ENCODE measurements around the gene DBT. TPM values are rescaled to one million over a fixed set of nuclear protein-coding genes. Genes with fewer than 3 reads are reported as not detected.

Gene DBT
- total RNA-seq, 1 donor from 2014 or later, result 11.6 TPM

GRCh38 chr1:100141192-100141591 is 108.4 kb downstream of the DBT start:
- ATAC-seq (ENCODE audit: low read depth) (no peak), DNase-seq (no peak)
- ChIA-PET POLR2A (no interaction called here), CTCF (no interaction called here)
- Mint-ChIP-seq H3K4me3 (no peak overlapping the region), H3K9me3 (no peaks in the 10 kb centered on the region), H3K4me1 (no peaks in the 10 kb centered on the region), H3K27ac (no peak overlapping the region), H3K27me3 (no peaks in the 10 kb centered on the region), H3K36me3 (ENCODE audit: low read depth) (peaks cover 78% of the 10 kb centered on the region)
- intact Hi-C loops (cut with micrococcal nuclease), result no loop called here
- TF ChIP-seq CTCF (IDR thresholded peaks at IDR 0.05), result no peak

DNA sequence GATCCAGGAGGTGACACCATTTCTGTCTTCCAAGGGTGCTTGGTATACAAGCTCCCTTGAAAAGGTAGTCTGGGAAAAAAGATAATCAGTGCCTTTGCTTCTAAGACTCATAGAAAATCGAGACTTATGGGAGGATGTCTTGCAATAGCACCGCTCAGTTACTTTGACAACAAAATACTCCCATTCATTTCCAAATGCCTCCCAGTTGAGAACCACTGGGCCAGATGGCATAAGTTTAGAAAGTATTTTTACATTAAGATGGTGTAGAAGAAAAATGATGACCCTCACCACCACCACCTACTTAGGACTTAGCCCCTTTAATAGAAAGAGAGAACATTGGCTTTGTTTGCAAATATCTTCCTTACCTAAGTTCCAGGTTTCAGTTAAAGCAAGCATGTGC is 112.0 kb downstream of the DBT start:
- no peak for TF ChIP-seq CTCF (IDR thresholded peaks at IDR 0.05)
- ATAC-seq (ENCODE audit: low read depth), result no peak

More for the DNA sequence above, 112.0 kb downstream of the DBT start:
- H3K27ac Mint-ChIP-seq, result no peak overlapping the region
- peaks cover 56% of the 10 kb centered on the region for H3K36me3 Mint-ChIP-seq (ENCODE audit: low read depth)
- H3K9me3 Mint-ChIP-seq, result no peaks in the 10 kb centered on the region
- H3K4me3 Mint-ChIP-seq, result no peak overlapping the region
- ChIA-PET POLR2A (no interaction called here), CTCF (no interaction called here)
- DNase-seq, result no peak
- intact Hi-C loops (cut with micrococcal nuclease), result no loop called here
- peaks cover 22% of the 10 kb centered on the region for H3K4me1 Mint-ChIP-seq
- no peaks in the 10 kb centered on the region for H3K27me3 Mint-ChIP-seq

Other genes with a start within 250 kb of the DBT start
- 5.5 and 5.9 TPM in 2 replicates for gene SASS6, start 116.9 kb downstream of the DBT start, total RNA-seq
- 27.2 and 31.4 TPM in 2 replicates for gene TRMT13, start 116.7 kb downstream of the DBT start, total RNA-seq
- gene LRRC39, start 71.6 kb downstream of the DBT start, total RNA-seq, result 0.71 and 0.75 TPM in 2 replicates
- 32.3 and 34.5 TPM in 2 replicates for gene RTCA, start 16.4 kb upstream of the DBT start, total RNA-seq
- 16.8 and 17.0 TPM in 2 replicates for gene CDC14A, start 102.7 kb upstream of the DBT start, total RNA-seq